NT2/D1 (cell line): ENCODE results near the gene SCFD1.

ENCODE experiments used
- DNase-seq: peaks from one replicate; pipeline ENCODE4 v3.0.0-alpha.2; 2011; ENCODE audit warnings: low read depth, low spot score
- H3K27me3 ChIP-seq: 2 replicates; pipeline ENCODE4 v1.6.0; 2011; ENCODE audit warnings: mild to moderate bottlenecking; ENCODE audit not compliant: insufficient read length, insufficient read depth
- H3K36me3 ChIP-seq: 2 replicates; pipeline ENCODE4 v1.6.1; 2011; ENCODE audit warnings: mild to moderate bottlenecking, low read length, mixed read lengths; ENCODE audit not compliant: insufficient read depth, insufficient read length
- H3K4me1 ChIP-seq: 2 replicates; pipeline ENCODE4 v1.5.1; 2011; ENCODE audit not compliant: insufficient read depth, insufficient read length
- H3K4me3 ChIP-seq: 2 replicates; pipeline ENCODE4 v1.5.1; 2011; ENCODE audit warnings: low read depth; ENCODE audit not compliant: insufficient read length
- H3K9ac ChIP-seq: 2 replicates; pipeline ENCODE4 v1.6.0; 2011; ENCODE audit warnings: low read depth; ENCODE audit not compliant: insufficient read length
- H3K9me3 ChIP-seq: 2 replicates; pipeline ENCODE4 v1.5.1; 2011; ENCODE audit warnings: mild to moderate bottlenecking, low read length; ENCODE audit not compliant: insufficient read depth
- SUZ12 ChIP-seq: IDR thresholded peaks from 2 replicates; pipeline ENCODE4 v1.6.1; 2011; ENCODE audit not compliant: insufficient read length, insufficient read depth; ENCODE audit errors: extremely low read depth
- YY1 ChIP-seq: IDR thresholded peaks from 2 replicates; pipeline ENCODE4 v1.6.1; 2011; ENCODE audit not compliant: insufficient read length, insufficient read depth
- ZNF274 ChIP-seq: IDR thresholded peaks from 2 replicates; pipeline ENCODE4 v1.6.1; 2011; ENCODE audit warnings: mild to moderate bottlenecking, low read depth, low read length

SCFD1 gene

DNA sequence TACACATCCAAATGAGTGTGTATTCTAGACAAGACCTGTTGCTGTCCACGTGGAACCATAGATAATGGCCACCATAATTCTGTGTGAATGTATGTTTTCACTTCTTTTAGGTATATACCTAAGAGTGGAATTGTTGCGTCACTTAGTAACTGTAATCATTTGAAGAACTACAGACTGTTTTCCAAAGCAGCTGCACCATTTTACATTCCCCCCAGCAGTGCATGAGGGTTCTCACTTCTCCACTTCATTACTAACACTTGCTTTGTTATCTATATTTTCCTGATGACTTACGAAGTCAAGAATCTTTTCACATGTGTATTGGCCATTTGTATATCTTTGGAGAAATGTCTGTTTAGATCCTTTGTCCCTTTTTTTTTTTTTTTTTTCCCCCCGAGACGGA, 106.4 kb downstream of the SCFD1 start:
- TF ChIP-seq ZNF274, result no peak
- TF ChIP-seq YY1, result no peak
- no peak for TF ChIP-seq SUZ12

DNA sequence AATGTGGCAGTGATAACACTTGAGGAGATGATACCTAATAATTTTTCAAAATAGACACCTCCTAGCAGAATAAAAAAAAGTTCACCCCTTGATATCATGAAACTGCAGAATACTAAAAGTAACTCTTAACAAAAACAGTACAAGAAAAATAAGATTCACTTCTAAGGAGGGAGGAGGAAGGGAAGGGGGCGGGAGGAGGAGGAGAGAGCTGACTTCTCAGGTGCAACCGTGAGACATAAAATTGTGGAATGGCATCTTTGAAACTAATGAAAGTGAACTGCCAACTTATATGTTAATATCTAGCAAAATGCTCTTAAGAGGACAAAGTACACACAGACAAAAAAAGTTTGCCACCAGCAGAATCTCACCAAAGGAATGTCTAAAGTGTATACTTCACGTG, 115.8 kb downstream of the SCFD1 start:
- no peak for TF ChIP-seq SUZ12
- TF ChIP-seq YY1, result no peak
- no peak for TF ChIP-seq ZNF274
- no peaks in the 10 kb centered on the region for H3K9me3 ChIP-seq
- H3K27me3 ChIP-seq, result no peaks in the 10 kb centered on the region
- no peak overlapping the region for H3K9ac ChIP-seq
- DNase-seq, result no peak
- peaks cover 30% of the 10 kb centered on the region for H3K36me3 ChIP-seq
- H3K4me3 ChIP-seq, result no peak overlapping the region
- no peaks in the 10 kb centered on the region for H3K4me1 ChIP-seq

More for the DNA sequence above, 106.4 kb downstream of the SCFD1 start:
- H3K27me3 ChIP-seq, result no peaks in the 10 kb centered on the region
- peaks cover 22% of the 10 kb centered on the region for H3K36me3 ChIP-seq
- no peak overlapping the region for H3K9ac ChIP-seq
- peaks cover 7% of the 10 kb centered on the region; the same call in 1 of the 2 replicates for H3K9me3 ChIP-seq
- no peak for DNase-seq
- H3K4me3 ChIP-seq, result no peak overlapping the region
- H3K4me1 ChIP-seq, result no peaks in the 10 kb centered on the region

DNA sequence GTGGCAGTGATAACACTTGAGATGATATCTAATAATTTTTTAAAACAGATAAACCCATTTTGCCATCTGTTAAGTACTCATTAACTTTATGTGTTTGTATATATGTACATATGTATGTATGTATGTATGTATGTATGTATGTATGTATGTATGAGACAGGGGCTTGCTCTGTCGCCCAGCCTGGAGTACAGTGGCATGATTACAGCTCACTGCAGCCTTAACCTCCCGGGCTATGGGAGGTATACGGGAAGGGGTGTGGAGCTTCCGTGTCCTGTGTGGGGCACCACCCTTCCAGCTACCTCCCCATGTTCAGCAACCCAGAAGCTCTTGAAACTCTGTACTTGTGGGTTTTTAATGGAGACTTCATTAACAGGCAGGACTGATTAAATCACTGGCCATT, 116.9 kb downstream of the SCFD1 start:
- peaks cover 23% of the 10 kb centered on the region for H3K36me3 ChIP-seq
- no peaks in the 10 kb centered on the region for H3K4me1 ChIP-seq
- no peaks in the 10 kb centered on the region for H3K27me3 ChIP-seq
- no peak overlapping the region for H3K4me3 ChIP-seq
- no peaks in the 10 kb centered on the region for H3K9me3 ChIP-seq
- H3K9ac ChIP-seq, result no peak overlapping the region
- no peak for TF ChIP-seq SUZ12
- TF ChIP-seq ZNF274, result no peak
- no peak for TF ChIP-seq YY1
- no peak for DNase-seq

DNA sequence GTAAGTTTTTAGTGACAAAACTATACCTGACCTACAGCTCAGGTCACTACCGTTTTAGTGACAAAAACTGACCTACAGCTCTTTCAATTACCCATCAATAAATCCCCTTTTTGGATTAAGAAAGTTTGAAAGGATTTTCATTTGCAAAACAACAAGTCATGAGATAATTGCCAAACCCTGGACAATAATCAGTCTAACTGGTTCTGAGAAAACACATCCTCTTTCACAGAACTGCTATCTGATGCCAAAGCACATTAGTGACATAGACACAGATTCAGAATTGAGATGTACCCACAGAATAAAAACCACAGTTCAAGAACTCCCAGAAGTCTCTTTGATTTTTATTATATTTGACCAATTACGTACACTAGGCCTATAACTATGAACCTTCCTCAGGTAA, 126.2 kb downstream of the SCFD1 start:
- Histone ChIP-seq H3K27me3 (no peaks in the 10 kb centered on the region), H3K4me3 (no peak overlapping the region), H3K9me3 (no peaks in the 10 kb centered on the region), H3K36me3 (no peaks in the 10 kb centered on the region), H3K4me1 (no peaks in the 10 kb centered on the region), H3K9ac (no peak overlapping the region)
- DNase-seq, result no peak
- TF ChIP-seq YY1, result no peak

DNA sequence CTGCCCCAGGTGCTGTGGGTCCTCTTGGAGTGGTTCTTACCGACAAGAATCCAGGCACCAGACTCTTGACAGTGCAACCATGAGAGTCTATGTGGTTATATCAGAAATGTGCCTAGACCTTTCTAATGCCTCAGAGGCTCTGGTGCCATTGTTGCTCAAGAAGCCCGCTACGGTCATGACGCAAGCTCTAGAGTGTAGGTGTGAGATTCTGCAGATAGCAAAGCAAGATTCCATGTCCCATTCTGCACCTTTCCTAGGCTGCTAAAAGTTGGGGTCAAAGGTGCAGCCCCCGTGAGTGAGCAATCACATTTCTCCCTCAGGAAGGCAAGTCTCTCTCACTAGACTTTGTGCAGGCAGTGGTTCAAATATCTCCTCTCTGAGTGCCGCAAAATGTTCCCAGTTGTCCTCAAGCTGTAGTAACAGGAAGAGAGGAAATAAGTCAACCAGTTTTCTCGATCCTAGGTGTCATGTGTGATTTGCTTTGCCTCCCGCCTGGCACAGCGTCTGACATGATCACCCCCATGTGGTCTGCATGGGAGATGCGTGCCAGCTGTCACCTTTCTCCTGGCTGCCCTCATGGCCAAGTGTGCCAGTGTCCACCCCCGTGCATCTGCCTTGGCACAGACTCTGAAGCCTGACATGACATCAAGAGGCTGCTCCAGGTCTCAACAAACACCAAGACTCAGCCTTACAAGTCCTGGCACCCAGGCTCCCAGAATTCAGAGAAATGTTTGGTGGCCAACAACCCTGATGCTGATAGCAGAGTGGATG, 129.7 kb downstream of the SCFD1 start:
- no peaks in the 10 kb centered on the region for H3K4me1 ChIP-seq
- H3K36me3 ChIP-seq, result no peaks in the 10 kb centered on the region
- no peak overlapping the region for H3K4me3 ChIP-seq
- H3K9ac ChIP-seq, result no peak overlapping the region
- DNase-seq, result no peak
- TF ChIP-seq SUZ12 (no peak), ZNF274 (no peak), YY1 (no peak)
- H3K27me3 ChIP-seq, result no peaks in the 10 kb centered on the region
- no peaks in the 10 kb centered on the region for H3K9me3 ChIP-seq

DNA sequence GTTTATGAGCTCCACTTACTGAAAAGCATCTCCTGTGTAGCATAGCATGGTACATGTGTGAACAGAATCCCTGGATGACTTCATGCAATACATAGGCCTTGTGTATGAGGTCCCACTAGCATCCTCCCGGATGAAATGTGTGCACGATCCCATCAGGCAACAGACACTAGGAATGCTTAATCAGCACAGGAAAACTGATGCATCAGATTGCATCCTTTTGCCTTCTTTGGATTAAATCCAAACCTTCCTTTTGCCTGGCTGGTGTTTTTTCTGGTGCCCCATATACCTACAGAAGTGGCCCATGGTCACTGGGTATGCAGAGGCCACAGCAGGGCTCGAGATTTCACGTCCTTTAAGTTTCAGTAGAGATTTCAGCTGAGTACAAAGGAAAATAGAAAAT, 131.3 kb downstream of the SCFD1 start:
- H3K4me3 ChIP-seq, result no peak overlapping the region
- no peaks in the 10 kb centered on the region for H3K27me3 ChIP-seq
- no peak overlapping the region for H3K9ac ChIP-seq
- no peaks in the 10 kb centered on the region for H3K9me3 ChIP-seq
- no peak for DNase-seq
- TF ChIP-seq ZNF274 (no peak), SUZ12 (no peak), YY1 (no peak)
- H3K4me1 ChIP-seq, result no peaks in the 10 kb centered on the region
- H3K36me3 ChIP-seq, result no peaks in the 10 kb centered on the region

DNA sequence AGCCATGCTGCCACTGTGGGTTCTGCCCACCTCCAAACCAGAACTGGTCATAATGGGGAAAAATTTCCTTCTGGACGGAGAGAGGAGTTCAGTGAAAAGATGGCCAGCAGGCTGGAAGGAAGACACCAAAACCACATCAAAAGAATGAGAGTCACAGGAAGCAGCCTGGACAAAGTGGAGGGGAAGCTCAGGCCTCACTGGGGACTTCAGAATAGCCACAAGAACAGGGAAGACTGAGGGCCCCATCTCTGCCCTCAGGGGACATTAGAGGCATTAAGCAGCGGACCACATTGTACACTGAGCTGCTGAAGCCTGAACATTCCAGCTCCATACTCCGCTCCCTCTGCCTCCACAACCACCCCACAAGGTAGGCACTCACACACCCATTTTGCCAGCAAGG, 132.7 kb downstream of the SCFD1 start:
- H3K9me3 ChIP-seq, result no peaks in the 10 kb centered on the region
- no peak for DNase-seq
- TF ChIP-seq ZNF274 (no peak), SUZ12 (no peak), YY1 (no peak)
- H3K36me3 ChIP-seq, result no peaks in the 10 kb centered on the region
- no peak overlapping the region for H3K4me3 ChIP-seq
- no peaks in the 10 kb centered on the region for H3K4me1 ChIP-seq
- no peaks in the 10 kb centered on the region for H3K27me3 ChIP-seq
- H3K9ac ChIP-seq, result no peak overlapping the region

DNA sequence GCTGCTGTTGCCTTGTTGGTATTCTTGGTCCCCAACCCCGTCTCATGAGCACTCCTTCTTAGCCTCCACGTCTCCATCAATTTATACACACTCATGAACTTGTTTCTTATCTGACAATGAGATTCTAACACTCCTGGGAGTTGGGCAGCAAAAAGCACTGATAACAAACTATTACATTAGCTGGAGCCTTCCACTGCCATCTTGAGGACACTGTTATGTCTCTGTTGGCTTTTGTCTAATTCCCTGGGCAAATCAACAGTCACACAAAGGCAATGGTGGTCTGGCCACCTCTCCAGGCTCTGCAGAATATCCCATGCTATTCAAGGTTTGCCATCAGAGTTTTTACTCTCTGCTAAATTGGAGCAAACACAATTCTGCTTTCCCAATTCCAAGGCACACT, 134.5 kb downstream of the SCFD1 start:
- no peak for DNase-seq
- Histone ChIP-seq H3K4me1 (no peaks in the 10 kb centered on the region), H3K9ac (no peak overlapping the region), H3K36me3 (no peaks in the 10 kb centered on the region), H3K4me3 (no peak overlapping the region), H3K27me3 (no peaks in the 10 kb centered on the region), H3K9me3 (no peaks in the 10 kb centered on the region)
- TF ChIP-seq ZNF274 (no peak), SUZ12 (no peak), YY1 (no peak)
